ENCODE results near the gene MIPEP. TPM values are rescaled to one million over a fixed set of nuclear protein-coding genes. Genes with fewer than 3 reads are reported as not detected.

MIPEP gene
- polyA plus RNA-seq, 1 donor (not counting 4 experiments of a cell fraction or from before 2014, with no cell fraction given) = 35.0 TPM

- H3K4me1 ChIP-seq (ENCODE audit: control insufficient read depth, extremely low read depth, insufficient read depth, low read length) = no peaks in the 10 kb centered on the region
- no peak for TF ChIP-seq CTCF (optimal IDR thresholded peaks at IDR 0.05 in 1 of 3, IDR thresholded peaks at IDR 0.05 in 1 of 3, conservative IDR thresholded peaks at IDR 0.05 in 1 of 3; ENCODE audit: extremely low read depth in 1 of 3, insufficient read depth in 2 of 3, low read length in 3 of 3)
- no peak for TF ChIP-seq EZH2 (IDR thresholded peaks at IDR 0.05; ENCODE audit: low read length)
- H3K36me3 ChIP-seq (ENCODE audit: control insufficient read depth in 2 of 2, extremely low read depth in 1 of 2, insufficient read depth in 2 of 2, low read length in 2 of 2) = no peaks in the 10 kb centered on the region
- H4K20me1 ChIP-seq (ENCODE audit: control insufficient read depth, extremely low read depth, insufficient read depth, low read length) = no peaks in the 10 kb centered on the region
- no peaks in the 10 kb centered on the region for H3K9me1 ChIP-seq (ENCODE audit: control insufficient read depth, extremely low read depth, insufficient read depth, low read length)
- no peaks in the 10 kb centered on the region for H3K9me3 ChIP-seq (ENCODE audit: control insufficient read depth, low read depth, low read length)
- no peak overlapping the region for H3K4me3 ChIP-seq (ENCODE audit: control insufficient read depth in 2 of 3, extremely low read depth in 1 of 3, insufficient read depth in 2 of 3, low read depth in 1 of 3, low read length in 3 of 3)
- no peaks in the 10 kb centered on the region for H3K27me3 ChIP-seq (ENCODE audit: control insufficient read depth, extremely low read depth, insufficient read depth, low read length)
- H2AFZ ChIP-seq (ENCODE audit: control insufficient read depth, low read length) = no peak overlapping the region
- dilution Hi-C loops (cut with MboI; ENCODE audit: extremely low pct_ligation_motif_present, low sequenced_read_pairs) = no loop called here
- H3K9ac ChIP-seq (ENCODE audit: control insufficient read depth, extremely low read depth, insufficient read depth, low read length) = no peak overlapping the region
- no peak overlapping the region for H3K27ac ChIP-seq (ENCODE audit: control insufficient read depth, insufficient read depth, low read length)
- H3K4me2 ChIP-seq (ENCODE audit: control insufficient read depth, extremely low read depth, insufficient read depth, low read depth, low read length) = no peak overlapping the region
- DNase-seq (ENCODE audit: low read depth, low spot score) = no peak
- FAIRE-seq = no peak
- H3K79me2 ChIP-seq (ENCODE audit: control insufficient read depth, insufficient read depth, low read length) = no peaks in the 10 kb centered on the region
Observed at GRCh38 chr13:23804166-23804565, 85.0 kb downstream of the MIPEP start.

- no peak for FAIRE-seq
- Histone ChIP-seq H3K9ac (ENCODE audit: control insufficient read depth, extremely low read depth, insufficient read depth, low read length) (no peak overlapping the region), H3K36me3 (ENCODE audit: control insufficient read depth in 2 of 2, extremely low read depth in 1 of 2, insufficient read depth in 2 of 2, low read length in 2 of 2) (no peaks in the 10 kb centered on the region), H3K9me3 (ENCODE audit: control insufficient read depth, low read depth, low read length) (peaks cover 2% of the 10 kb centered on the region), H3K4me2 (ENCODE audit: control insufficient read depth, extremely low read depth, insufficient read depth, low read depth, low read length) (no peak overlapping the region), H3K9me1 (ENCODE audit: control insufficient read depth, extremely low read depth, insufficient read depth, low read length) (no peaks in the 10 kb centered on the region), H3K79me2 (ENCODE audit: control insufficient read depth, insufficient read depth, low read length) (no peaks in the 10 kb centered on the region), H2AFZ (ENCODE audit: control insufficient read depth, low read length) (no peak overlapping the region), H3K4me1 (ENCODE audit: control insufficient read depth, extremely low read depth, insufficient read depth, low read length) (no peaks in the 10 kb centered on the region), H3K27ac (ENCODE audit: control insufficient read depth, insufficient read depth, low read length) (no peak overlapping the region), H3K27me3 (ENCODE audit: control insufficient read depth, extremely low read depth, insufficient read depth, low read length) (no peaks in the 10 kb centered on the region), H3K4me3 (ENCODE audit: control insufficient read depth in 2 of 3, extremely low read depth in 1 of 3, insufficient read depth in 2 of 3, low read depth in 1 of 3, low read length in 3 of 3) (no peak overlapping the region), H4K20me1 (ENCODE audit: control insufficient read depth, extremely low read depth, insufficient read depth, low read length) (no peaks in the 10 kb centered on the region)
- TF ChIP-seq CTCF (optimal IDR thresholded peaks at IDR 0.05 in 1 of 3, IDR thresholded peaks at IDR 0.05 in 1 of 3, conservative IDR thresholded peaks at IDR 0.05 in 1 of 3; ENCODE audit: extremely low read depth in 1 of 3, insufficient read depth in 2 of 3, low read length in 3 of 3) = no peak
- dilution Hi-C loops (cut with MboI; ENCODE audit: extremely low pct_ligation_motif_present, low sequenced_read_pairs) = no loop called here
- DNase-seq (ENCODE audit: low read depth, low spot score) = no peak
Observed at GRCh38 chr13:23801141-23801540, 88.1 kb downstream of the MIPEP start.
